Neuronal stem cell (in vitro differentiated cells): ENCODE data around the gene AGO3.

Source experiments
- DNase-seq: peaks from one replicate; pipeline ENCODE4 v3.0.0-alpha.2; 2013; ENCODE audit warnings: low spot score
- H2AFZ ChIP-seq: one replicate; pipeline ENCODE4 v1.6.1; 2013; ENCODE audit warnings: mild to moderate bottlenecking, low read length, inconsistent platforms
- H2AK5ac ChIP-seq: 2 replicates; pipeline ENCODE4 v1.6.1; 2013; ENCODE audit warnings: low read depth, mild to moderate bottlenecking, inconsistent platforms, low read length, moderate library complexity, mixed read lengths
- H2BK120ac ChIP-seq: 2 replicates; pipeline ENCODE4 v1.6.1; 2013; ENCODE audit warnings: low read depth, mild to moderate bottlenecking, inconsistent platforms, low read length, moderate library complexity, mixed read lengths
- H2BK12ac ChIP-seq: one replicate; pipeline ENCODE4 v1.6.1; 2013; ENCODE audit warnings: low read length, inconsistent platforms
- H2BK15ac ChIP-seq: 2 replicates; pipeline ENCODE4 v1.6.1; 2013; ENCODE audit warnings: mild to moderate bottlenecking, low read length, inconsistent platforms, mixed read lengths
- H2BK5ac ChIP-seq: one replicate; pipeline ENCODE4 v1.6.1; 2013; ENCODE audit warnings: inconsistent platforms, mild to moderate bottlenecking, low read length, moderate library complexity
- H3K14ac ChIP-seq: one replicate; pipeline ENCODE4 v1.6.1; 2013; ENCODE audit warnings: low read length, inconsistent platforms
- H3K18ac ChIP-seq: 2 replicates; pipeline ENCODE4 v1.6.1; 2013; ENCODE audit warnings: low read length, inconsistent platforms
- H3K23ac ChIP-seq: 2 replicates; pipeline ENCODE4 v1.6.1; 2013; ENCODE audit warnings: low read depth, mild to moderate bottlenecking, mixed read lengths, low read length, inconsistent platforms; ENCODE audit not compliant: poor library complexity
- H3K27ac ChIP-seq: replicated peaks from 3 replicates; pipeline ENCODE4 v1.5.1; 2013; ENCODE audit warnings: low read length, inconsistent platforms
- H3K27me3 ChIP-seq, 3 experiments: 2 replicates each; pipeline ENCODE4 v1.6.1; 2013; ENCODE audit warnings: low read length in 3 of 3, mild to moderate bottlenecking in 2 of 3, inconsistent platforms in 1 of 3, low read depth in 1 of 3, mixed read lengths in 1 of 3, moderate library complexity in 1 of 3; ENCODE audit not compliant: control insufficient read depth in 3 of 3, insufficient read depth in 3 of 3
- H3K36me3 ChIP-seq, 2 donors: replicated peaks in 1 of 2; 2 replicates each; pipeline ENCODE4 v1.6.1; 2013; ENCODE audit warnings: low read length in 2 of 2; ENCODE audit not compliant: control insufficient read depth in 2 of 2, insufficient read depth in 2 of 2
- H3K4ac ChIP-seq: 2 replicates; pipeline ENCODE4 v1.6.1; 2013; ENCODE audit warnings: inconsistent platforms, mild to moderate bottlenecking, low read length, moderate library complexity
- H3K4me1 ChIP-seq, 2 donors: 1 replicate in 1 of 2; 2 replicates in 1 of 2; pipeline ENCODE4 v1.6.1; 2013; ENCODE audit warnings: low read length in 2 of 2, low read depth in 1 of 2; ENCODE audit not compliant: control insufficient read depth in 2 of 2, insufficient read depth in 1 of 2
- H3K4me2 ChIP-seq: one replicate; pipeline ENCODE4 v1.6.1; 2013; ENCODE audit warnings: mild to moderate bottlenecking, low read length, inconsistent platforms; ENCODE audit not compliant: insufficient read depth, poor library complexity, severe bottlenecking
- H3K4me3 ChIP-seq, 2 donors: 2 replicates each; pipeline ENCODE4 v1.5.1; 2013; ENCODE audit warnings: low read length in 2 of 2, mild to moderate bottlenecking in 2 of 2, inconsistent platforms in 1 of 2, moderate library complexity in 1 of 2
- H3K79me1 ChIP-seq: one replicate; pipeline ENCODE4 v1.6.1; 2013; ENCODE audit warnings: low read depth, mild to moderate bottlenecking, inconsistent platforms, low read length, moderate library complexity
- H3K9ac ChIP-seq: one replicate; pipeline ENCODE4 v1.6.1; 2013; ENCODE audit warnings: mild to moderate bottlenecking, low read depth, low read length, inconsistent platforms; ENCODE audit not compliant: poor library complexity
- H3K9me3 ChIP-seq, 2 donors: replicated peaks in 1 of 2; 2 replicates each; pipeline versions ENCODE3 to v1.6.1; 2013; ENCODE audit warnings: low read length in 2 of 2, mild to moderate bottlenecking in 2 of 2, inconsistent platforms in 1 of 2, low read depth in 1 of 2, mixed read lengths in 1 of 2, moderate library complexity in 1 of 2; ENCODE audit not compliant: control insufficient read depth in 2 of 2, insufficient read depth in 1 of 2
- H4K8ac ChIP-seq: one replicate; pipeline ENCODE4 v1.6.1; 2013; ENCODE audit warnings: low read depth, mild to moderate bottlenecking, inconsistent platforms, low read length, moderate library complexity
- H4K91ac ChIP-seq: one replicate; pipeline ENCODE4 v1.6.1; 2013; ENCODE audit warnings: low read length, low read depth, mild to moderate bottlenecking, inconsistent platforms; ENCODE audit not compliant: poor library complexity
- WGBS, 2 donors: extraction: QIAGEN DNeasy Blood & Tissue Kit; methylation state at CpG; one replicate each; pipeline ENCODE4 v1.1.7; 2013; ENCODE audit warnings: missing lambda C conversion rate in 2 of 2, mixed read lengths in 1 of 2; ENCODE audit not compliant: insufficient read length in 2 of 2, insufficient replicate concordance in 1 of 2; ENCODE audit errors: extremely low coverage in 2 of 2; 5-methylcytosine and 5-hydroxymethylcytosine counted together

AGO3 gene

DNA sequence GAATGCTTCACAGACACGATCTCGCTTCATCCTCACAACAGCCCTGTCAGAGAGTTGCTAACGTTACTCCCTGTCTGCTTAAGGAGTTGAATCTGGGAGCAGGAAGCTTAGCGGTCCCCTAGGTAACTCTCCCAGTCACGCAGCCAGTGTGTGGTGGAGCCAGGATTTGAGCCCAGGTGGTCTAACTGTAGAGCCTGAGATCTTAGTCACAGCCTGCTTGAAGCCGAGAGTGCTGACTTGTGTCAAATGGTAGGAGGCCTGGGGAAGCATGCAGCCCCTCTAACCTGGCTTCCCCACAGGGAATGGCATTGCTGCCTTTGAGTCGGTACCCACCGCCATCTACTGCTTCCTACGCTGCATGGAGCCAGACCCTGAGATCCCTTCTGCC lies 161.9 kb downstream of the AGO3 start:
- Histone ChIP-seq H4K91ac (no peak overlapping the region), H2BK15ac (no peak overlapping the region), H2BK120ac (no peak overlapping the region), H2AFZ (no peak overlapping the region), H3K4ac (no peak overlapping the region), H3K18ac (no peak overlapping the region), H3K4me2 (no peak overlapping the region), H3K27ac (no peak overlapping the region), H3K14ac (no peak overlapping the region), H3K9ac (no peak overlapping the region), H3K9me3 (no peaks in the 10 kb centered on the region), H4K8ac (no peak overlapping the region), H3K4me3 (no peak overlapping the region), H2AK5ac (no peak overlapping the region), H3K23ac (no peak overlapping the region), H3K4me1 (peaks cover 8 to 14% of the 10 kb centered on the region in 2 donors), H2BK12ac (no peak overlapping the region), H3K27me3 (no peaks in the 10 kb centered on the region), H3K36me3 (peaks cover 43 to 68% of the 10 kb centered on the region in 2 donors), H2BK5ac (no peak overlapping the region), H3K79me1 (peaks cover 18% of the 10 kb centered on the region)
- no CpG with 5 or more reads among the region's 9 CpGs for WGBS, 2 donors
- no peak for DNase-seq

DNA sequence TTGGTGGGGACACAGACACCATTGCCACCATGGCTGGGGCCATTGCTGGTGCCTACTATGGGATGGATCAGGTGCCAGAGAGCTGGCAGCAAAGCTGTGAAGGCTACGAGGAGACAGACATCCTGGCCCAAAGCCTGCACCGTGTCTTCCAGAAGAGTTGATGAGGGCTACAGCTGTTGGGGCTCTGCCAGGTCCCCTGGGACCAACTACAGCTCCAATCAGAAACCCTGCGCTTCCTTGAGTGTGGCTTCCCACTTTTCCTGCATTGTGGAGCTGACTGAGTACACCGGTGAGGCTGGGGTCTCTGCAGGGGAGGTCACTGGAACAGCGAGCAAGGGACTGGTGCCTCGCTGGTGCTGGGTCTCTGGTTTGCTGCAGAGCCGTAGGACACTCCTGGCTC lies 162.3 kb downstream of the AGO3 start:
- H3K4me1 ChIP-seq: peaks cover 7 to 14% of the 10 kb centered on the region in 2 donors
- H2AK5ac ChIP-seq: no peak overlapping the region
- DNase-seq: no peak
- H3K14ac ChIP-seq: no peak overlapping the region
- H2BK12ac ChIP-seq: no peak overlapping the region
- no peak overlapping the region for H3K4me2 ChIP-seq
- no peak overlapping the region for H3K27ac ChIP-seq
- no peak overlapping the region for H3K9ac ChIP-seq
- no peak overlapping the region for H2AFZ ChIP-seq
- no peak overlapping the region for H3K4me3 ChIP-seq
- H2BK15ac ChIP-seq: no peak overlapping the region
- no peak overlapping the region for H3K4ac ChIP-seq
- H4K8ac ChIP-seq: no peak overlapping the region
- H2BK5ac ChIP-seq: no peak overlapping the region
- H3K9me3 ChIP-seq: no peaks in the 10 kb centered on the region
- peaks cover 41 to 68% of the 10 kb centered on the region in 2 donors for H3K36me3 ChIP-seq
- no peak overlapping the region for H4K91ac ChIP-seq
- no peak overlapping the region for H3K18ac ChIP-seq
- H3K79me1 ChIP-seq: peaks cover 17% of the 10 kb centered on the region
- H3K27me3 ChIP-seq: no peaks in the 10 kb centered on the region
- no CpG with 5 or more reads among the region's 7 CpGs for WGBS, 2 donors
- H3K23ac ChIP-seq: no peak overlapping the region
- no peak overlapping the region for H2BK120ac ChIP-seq

DNA sequence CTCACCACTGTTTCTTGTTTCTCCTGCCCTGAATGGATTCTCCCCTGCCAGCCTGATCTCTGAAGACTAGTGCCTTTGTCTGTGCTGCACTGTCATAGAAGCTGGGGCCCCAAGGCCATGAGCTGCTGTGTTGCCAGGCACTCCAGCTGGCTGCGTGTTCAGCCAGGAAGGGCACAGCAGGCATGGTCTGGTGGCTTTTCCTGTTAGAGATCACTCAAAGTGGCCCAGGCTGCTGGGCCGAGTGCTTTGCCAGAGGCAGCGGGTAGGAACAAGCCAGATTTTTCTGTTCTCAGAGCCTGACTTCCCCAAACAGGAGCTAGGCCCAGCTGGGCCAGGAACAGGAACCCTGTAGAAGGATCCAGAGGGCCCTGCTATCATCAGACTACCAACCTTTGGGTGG lies 163.0 kb downstream of the AGO3 start:
- Histone ChIP-seq H3K18ac (no peak overlapping the region), H3K4me1 (peaks cover 4 to 11% of the 10 kb centered on the region in 2 donors), H2BK120ac (no peak overlapping the region), H3K79me1 (peaks cover 15% of the 10 kb centered on the region), H2AFZ (no peak overlapping the region), H2AK5ac (no peak overlapping the region), H3K23ac (no peak overlapping the region), H4K91ac (no peak overlapping the region), H3K4me2 (no peak overlapping the region), H4K8ac (no peak overlapping the region), H2BK15ac (no peak overlapping the region), H2BK12ac (no peak overlapping the region), H3K27ac (no peak overlapping the region), H3K4me3 (no peak overlapping the region), H3K4ac (no peak overlapping the region), H3K36me3 (peaks cover 41 to 68% of the 10 kb centered on the region in 2 donors), H2BK5ac (no peak overlapping the region), H3K9ac (no peak overlapping the region), H3K9me3 (no peaks in the 10 kb centered on the region), H3K14ac (no peak overlapping the region), H3K27me3 (no peaks in the 10 kb centered on the region)
- no peak for DNase-seq
- no CpG with 5 or more reads among the region's 3 CpGs for WGBS, 2 donors

DNA sequence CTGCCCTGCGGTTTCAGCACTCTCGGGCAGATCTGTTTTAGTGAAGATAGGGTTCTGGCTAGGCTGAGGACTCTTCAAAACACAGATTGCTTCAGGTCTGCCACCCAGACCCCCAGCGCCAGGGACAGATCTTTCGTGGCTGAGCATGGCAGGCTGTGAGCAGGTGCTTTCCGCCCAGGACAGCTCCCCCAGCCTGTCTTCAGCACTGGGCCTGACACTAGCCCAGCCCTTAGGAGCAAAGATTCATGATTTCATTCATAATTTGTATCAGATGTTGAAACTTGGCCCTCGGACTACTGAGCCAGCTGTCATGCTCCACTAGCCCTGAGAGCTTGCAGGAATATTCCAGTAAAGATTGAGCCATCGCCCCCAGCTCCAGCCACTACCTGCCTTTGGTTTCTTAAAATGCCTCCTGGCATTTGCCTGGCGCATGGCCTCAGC lies 163.7 kb downstream of the AGO3 start:
- Histone ChIP-seq H3K9me3 (no peaks in the 10 kb centered on the region), H3K4me2 (no peak overlapping the region), H3K23ac (no peak overlapping the region), H3K27ac (no peak overlapping the region), H3K4me1 (peaks cover 1 to 9% of the 10 kb centered on the region in 2 donors), H3K14ac (no peak overlapping the region), H3K4me3 (peak overlapping the region in 1 of 2 donors; percentile 11), H2AK5ac (no peak overlapping the region), H3K79me1 (peaks cover 8% of the 10 kb centered on the region), H4K91ac (no peak overlapping the region), H2BK5ac (no peak overlapping the region), H3K9ac (no peak overlapping the region), H3K27me3 (no peaks in the 10 kb centered on the region), H2BK12ac (no peak overlapping the region), H3K36me3 (peaks cover 41 to 68% of the 10 kb centered on the region in 2 donors), H2BK120ac (no peak overlapping the region), H2AFZ (no peak overlapping the region), H4K8ac (no peak overlapping the region), H3K4ac (no peak overlapping the region), H2BK15ac (no peak overlapping the region), H3K18ac (no peak overlapping the region)
- DNase-seq: no peak
- no CpG with 5 or more reads among the region's 8 CpGs for WGBS, 2 donors
